ENCODE measurements around the gene NKTR.
"Not testable (repeated sequence)": the region's sequence is repeated elsewhere in the genome, so short reads cannot be mapped to it uniquely, and the experiment has no call there.

Gene NKTR

GRCh38 chr3:42569593-42570142, 30.8 kb upstream of the NKTR start:
- no peak for TF ChIP-seq CTCF (IDR thresholded peaks at IDR 0.05; ENCODE audit: low read depth, low read length, missing control alignments)

GRCh38 chr3:42572278-42572677, 28.2 kb upstream of the NKTR start:
- DNase-seq (ENCODE audit: extremely low read depth, low read depth), result no peak
- H3K4me3 ChIP-seq (replicated peaks; ENCODE audit: low read depth, low read length), result no peak overlapping the region
- TF ChIP-seq CTCF (IDR thresholded peaks at IDR 0.05; ENCODE audit: low read depth, low read length, missing control alignments), result peak; percentile 68

More at GRCh38 chr3:42569593-42570142, 30.8 kb upstream of the NKTR start:
- H3K4me3 ChIP-seq (replicated peaks; ENCODE audit: low read depth, low read length), result no peak overlapping the region
- no peak for DNase-seq (ENCODE audit: extremely low read depth, low read depth)

GRCh38 chr3:42575137-42575741, 25.2 kb upstream of the NKTR start:
- no peak for TF ChIP-seq CTCF (IDR thresholded peaks at IDR 0.05; ENCODE audit: low read depth, low read length, missing control alignments)
- H3K4me3 ChIP-seq (replicated peaks; ENCODE audit: low read depth, low read length), result no peak overlapping the region
- DNase-seq (ENCODE audit: extremely low read depth, low read depth), result no peak

- no peak for DNase-seq (ENCODE audit: extremely low read depth, low read depth)
- no peak for TF ChIP-seq CTCF (IDR thresholded peaks at IDR 0.05; ENCODE audit: low read depth, low read length, missing control alignments)
- H3K4me3 ChIP-seq (replicated peaks; ENCODE audit: low read depth, low read length), result no peak overlapping the region
Observed at GRCh38 chr3:42578054-42578453, 22.4 kb upstream of the NKTR start.

- not testable (repeated sequence) for DNase-seq (ENCODE audit: extremely low read depth, low read depth); H3K4me3 ChIP-seq (replicated peaks; ENCODE audit: low read depth, low read length)
Observed at GRCh38 chr3:42579346-42579745, 21.1 kb upstream of the NKTR start.

- DNase-seq (ENCODE audit: extremely low read depth, low read depth), result no peak
- TF ChIP-seq CTCF (IDR thresholded peaks at IDR 0.05; ENCODE audit: low read depth, low read length, missing control alignments), result no peak
- peak overlapping the region; percentile 80 for H3K4me3 ChIP-seq (replicated peaks; ENCODE audit: low read depth, low read length)
Observed at GRCh38 chr3:42581400-42581708, 19.1 kb upstream of the NKTR start.

- DNase-seq (ENCODE audit: extremely low read depth, low read depth), result peak; percentile 71
- TF ChIP-seq CTCF (IDR thresholded peaks at IDR 0.05; ENCODE audit: low read depth, low read length, missing control alignments), result peak; percentile 11
- H3K4me3 ChIP-seq (replicated peaks; ENCODE audit: low read depth, low read length), result peak within 1 kb of the TSS; percentile 80
Observed at GRCh38 chr3:42581709-42582473, 18.6 kb upstream of the NKTR start, which contains the start of gene SEC22C. SEC22C (minus strand) TSS chr3:42581967; CDS start chr3:42569046, 12,921 bp downstream.

All from HFF-Myc (cell line).